Neuron (in vitro differentiated cells): ENCODE data around the gene ITGA2.
"Not testable (repeated sequence)": the region's sequence is repeated elsewhere in the genome, so short reads cannot be mapped to it uniquely, and the experiment has no call there.

Experiments used
- H2AFZ ChIP-seq: one replicate; pipeline ENCODE4 v1.6.1; 2013; ENCODE audit warnings: low read depth, mild to moderate bottlenecking, inconsistent platforms, low read length, moderate library complexity
- H3K27me3 ChIP-seq: one replicate; pipeline ENCODE4 v1.6.1; 2013; ENCODE audit warnings: low read length; ENCODE audit not compliant: insufficient read depth
- H3K36me3 ChIP-seq: one replicate; pipeline ENCODE4 v1.6.1; 2013; ENCODE audit warnings: low read length; ENCODE audit not compliant: insufficient read depth
- H3K4me1 ChIP-seq: one replicate; pipeline ENCODE4 v1.6.1; 2013; ENCODE audit warnings: low read length; ENCODE audit not compliant: insufficient read depth
- H3K4me3 ChIP-seq: 2 replicates; pipeline ENCODE4 v1.5.1; 2013; ENCODE audit warnings: mild to moderate bottlenecking, low read length, moderate library complexity
- H3K9me3 ChIP-seq: one replicate; pipeline ENCODE4 v1.6.1; 2013; ENCODE audit warnings: low read length

The ITGA2 gene

DNA sequence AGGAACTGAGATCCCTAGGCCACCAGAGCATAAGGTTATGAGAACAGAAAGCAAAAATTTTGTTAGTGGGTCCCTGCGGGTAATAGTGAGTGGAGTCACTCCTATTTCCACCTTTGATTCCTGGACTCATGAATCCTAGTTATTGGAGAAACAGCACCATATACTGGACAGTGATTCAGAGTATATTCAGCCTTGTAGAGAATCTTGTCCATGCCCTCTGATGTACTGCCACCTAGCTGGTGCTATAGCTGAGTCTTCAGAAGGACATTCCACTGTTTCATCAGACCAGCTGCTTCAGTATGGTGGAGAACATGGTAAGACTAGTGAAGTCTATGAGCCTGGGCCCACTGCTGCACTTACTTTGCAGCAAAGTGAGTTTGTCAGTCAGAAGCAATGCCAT is 25.0 kb upstream of the ITGA2 start:
- Histone ChIP-seq H2AFZ (no peak overlapping the region), H3K36me3 (no peaks in the 10 kb centered on the region), H3K9me3 (no peaks in the 10 kb centered on the region), H3K27me3 (no peaks in the 10 kb centered on the region), H3K4me1 (no peaks in the 10 kb centered on the region), H3K4me3 (no peak overlapping the region)

DNA sequence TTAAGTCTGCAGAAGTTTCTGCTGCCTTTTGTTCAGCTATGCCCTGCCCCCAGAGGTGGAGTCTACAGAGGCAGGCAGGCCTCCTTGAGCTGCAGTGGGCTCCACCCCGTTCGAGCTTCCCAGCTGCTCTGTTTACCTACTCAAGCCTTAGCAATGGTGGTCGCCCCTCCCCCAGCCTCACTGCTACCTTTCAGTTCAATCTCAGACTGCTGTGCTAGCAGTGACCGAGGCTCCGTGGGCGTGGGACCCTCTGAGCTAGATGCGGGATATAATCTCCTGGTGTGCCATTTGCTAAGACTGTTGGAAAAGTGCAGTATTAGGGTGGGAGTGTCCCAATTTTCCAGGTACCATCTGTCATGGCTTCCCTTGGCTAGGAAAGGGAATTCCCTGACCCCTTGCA is 13.0 kb upstream of the ITGA2 start:
- not testable (repeated sequence) for H3K4me1 ChIP-seq, H3K9me3 ChIP-seq, H3K27me3 ChIP-seq, H3K4me3 ChIP-seq, H2AFZ ChIP-seq, H3K36me3 ChIP-seq

DNA sequence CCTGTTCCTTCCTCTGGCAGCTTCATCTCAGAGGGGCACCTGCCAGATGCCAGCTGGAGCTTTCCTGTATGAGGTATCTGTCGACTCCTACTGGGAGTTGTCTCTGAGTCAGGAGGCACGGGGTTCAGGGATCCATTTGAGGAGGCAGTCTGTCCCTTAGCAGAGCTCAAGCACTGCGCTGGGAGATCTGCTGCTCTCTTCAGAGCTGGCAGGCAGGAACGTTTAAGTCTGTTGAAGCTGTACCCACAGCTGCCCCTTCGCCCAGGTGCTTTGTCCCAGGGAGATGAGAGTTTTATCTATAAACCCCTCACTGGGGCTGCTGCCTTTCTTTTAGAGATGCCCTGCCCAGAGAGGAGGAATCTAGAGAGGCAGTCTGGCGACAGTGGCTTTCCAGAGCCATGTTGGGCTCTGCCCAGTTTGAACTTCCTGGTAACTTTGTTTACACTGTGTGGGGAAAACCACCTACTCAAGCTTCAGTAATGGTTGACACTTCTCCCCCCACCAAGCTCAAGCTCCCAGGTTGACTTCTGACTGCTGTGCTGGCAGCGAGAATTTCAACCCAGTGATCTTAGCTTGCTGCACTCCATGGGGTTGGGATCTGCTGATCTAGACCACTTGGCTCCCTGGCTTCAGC is 11.8 kb upstream of the ITGA2 start:
- no peaks in the 10 kb centered on the region for H3K36me3 ChIP-seq
- no peaks in the 10 kb centered on the region for H3K4me1 ChIP-seq
- no peaks in the 10 kb centered on the region for H3K27me3 ChIP-seq
- H3K9me3 ChIP-seq, result peaks cover 2% of the 10 kb centered on the region
- H2AFZ ChIP-seq, result no peak overlapping the region
- no peak overlapping the region for H3K4me3 ChIP-seq

DNA sequence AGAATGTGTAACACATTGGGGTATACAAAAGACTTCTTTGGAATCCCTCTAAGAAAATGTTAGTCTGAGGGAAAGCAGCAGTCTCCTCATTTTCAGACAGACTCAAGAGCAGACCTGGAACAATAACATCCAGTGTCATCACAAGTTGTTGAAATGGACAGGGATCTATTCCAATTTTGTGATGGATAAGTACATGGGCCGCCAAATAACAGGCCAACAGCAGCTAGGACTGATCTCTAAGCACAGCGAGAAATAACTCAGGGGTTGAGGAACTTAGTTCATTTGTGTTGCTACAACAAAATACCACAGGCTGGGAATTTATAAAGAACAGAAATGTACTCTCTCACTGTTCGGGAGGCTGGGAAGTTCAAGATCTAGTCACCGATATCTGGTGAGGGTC is 7.6 kb upstream of the ITGA2 start:
- Histone ChIP-seq H3K4me1 (no peaks in the 10 kb centered on the region), H3K27me3 (peaks cover 3% of the 10 kb centered on the region), H2AFZ (no peak overlapping the region), H3K4me3 (no peak overlapping the region), H3K9me3 (peaks cover under 1% of the 10 kb centered on the region), H3K36me3 (no peaks in the 10 kb centered on the region)

DNA sequence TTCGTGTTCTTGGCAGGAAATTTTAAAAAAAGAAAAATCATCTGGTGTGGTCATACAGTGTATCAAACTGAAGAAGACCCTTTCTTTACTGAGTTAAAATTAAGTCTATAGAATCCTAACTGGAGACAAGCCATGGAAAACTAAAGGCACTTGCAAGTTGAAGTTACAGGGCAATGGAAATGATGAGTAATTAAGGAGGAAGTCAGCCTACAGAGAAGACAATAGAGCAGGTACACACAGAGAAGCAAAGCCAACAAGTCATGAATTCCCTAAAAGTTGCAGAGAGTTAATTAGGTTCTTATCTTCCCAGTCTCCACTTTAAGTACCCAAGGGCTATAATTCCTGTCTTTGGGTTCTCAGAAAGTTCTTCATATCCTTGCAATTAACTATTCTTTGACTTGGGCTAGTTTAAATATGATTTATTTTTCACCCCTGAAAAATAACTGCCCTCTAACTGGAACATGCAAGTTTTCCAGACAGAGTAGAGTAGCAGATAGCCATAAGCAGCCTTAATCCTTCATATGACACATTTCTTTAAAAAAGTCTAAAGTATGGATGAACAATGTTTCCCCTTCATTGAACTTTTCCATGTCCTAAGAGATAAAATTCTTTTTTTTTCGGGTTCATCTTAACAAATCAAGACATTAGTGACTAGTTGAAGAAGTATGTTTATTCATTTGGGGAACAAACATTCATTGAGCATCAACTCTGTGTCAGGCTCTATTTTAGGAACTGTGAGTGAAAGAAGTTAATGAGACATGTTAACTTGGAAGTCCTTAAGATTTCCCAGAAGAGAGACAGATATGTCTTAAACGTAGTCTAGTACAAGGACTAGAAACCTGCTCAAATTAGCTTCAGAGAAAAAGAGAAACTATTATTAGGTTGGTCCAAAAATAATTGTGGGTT is 5.2 kb upstream of the ITGA2 start:
- no peaks in the 10 kb centered on the region for H3K4me1 ChIP-seq
- H3K4me3 ChIP-seq, result no peak overlapping the region
- peaks cover 8% of the 10 kb centered on the region for H3K27me3 ChIP-seq
- no peaks in the 10 kb centered on the region for H3K36me3 ChIP-seq
- no peak overlapping the region for H2AFZ ChIP-seq
- H3K9me3 ChIP-seq, result no peaks in the 10 kb centered on the region

DNA sequence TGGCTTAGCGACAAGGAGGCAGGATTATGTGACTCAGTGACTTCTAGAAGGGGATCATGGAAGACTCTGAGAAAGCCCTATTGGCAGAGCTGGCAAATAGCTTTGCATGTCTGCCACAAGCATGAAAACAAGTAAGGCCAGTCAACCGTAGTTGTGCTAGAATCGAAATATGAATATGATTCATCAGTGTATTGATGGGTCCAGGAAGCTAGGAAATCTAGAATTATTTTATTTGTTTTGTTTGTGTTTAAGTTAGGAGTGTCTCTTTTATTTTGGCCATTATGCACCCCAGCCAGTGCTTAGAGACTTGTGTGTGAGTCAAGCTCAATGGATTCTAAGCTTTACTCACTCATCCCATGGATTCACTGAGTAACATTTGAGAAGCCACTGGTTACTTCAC is 3.8 kb upstream of the ITGA2 start:
- H2AFZ ChIP-seq, result no peak overlapping the region
- no peaks in the 10 kb centered on the region for H3K36me3 ChIP-seq
- peaks cover 2% of the 10 kb centered on the region for H3K4me1 ChIP-seq
- peaks cover 8% of the 10 kb centered on the region for H3K27me3 ChIP-seq
- H3K4me3 ChIP-seq, result no peak overlapping the region
- H3K9me3 ChIP-seq, result no peaks in the 10 kb centered on the region

DNA sequence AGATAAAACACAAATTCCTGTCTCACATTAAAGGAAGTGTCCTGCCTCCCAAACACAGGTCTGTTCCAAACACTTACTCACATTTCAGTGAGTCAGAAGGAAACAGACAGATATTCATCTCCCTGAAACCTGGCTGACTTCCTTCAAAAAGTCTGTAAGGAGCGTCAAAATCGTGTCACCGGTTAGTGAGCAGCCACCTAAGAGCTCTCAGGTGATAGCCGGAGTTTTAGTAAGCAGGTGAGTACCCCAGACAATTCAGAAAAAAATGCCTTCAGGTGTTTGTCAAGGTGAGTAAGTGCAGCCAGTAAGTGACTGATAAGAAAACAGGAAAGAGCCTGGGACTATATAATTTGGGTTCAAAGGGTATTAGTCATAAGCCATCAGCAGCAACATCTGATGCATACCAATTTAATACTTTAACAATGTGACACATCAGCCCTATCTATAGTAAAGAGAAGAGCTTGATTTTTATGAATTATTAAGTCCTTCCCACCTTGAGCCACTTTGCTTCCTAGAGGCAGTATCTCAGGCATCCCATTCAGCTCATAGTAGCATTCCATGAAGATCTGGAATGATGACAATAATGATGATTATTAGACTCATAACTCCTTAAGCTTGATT is 1.3 kb upstream of the ITGA2 start:
- no peak overlapping the region for H2AFZ ChIP-seq
- no peak overlapping the region for H3K4me3 ChIP-seq
- H3K4me1 ChIP-seq, result peaks cover 8% of the 10 kb centered on the region
- peaks cover 8% of the 10 kb centered on the region for H3K27me3 ChIP-seq
- H3K36me3 ChIP-seq, result no peaks in the 10 kb centered on the region
- no peaks in the 10 kb centered on the region for H3K9me3 ChIP-seq

DNA sequence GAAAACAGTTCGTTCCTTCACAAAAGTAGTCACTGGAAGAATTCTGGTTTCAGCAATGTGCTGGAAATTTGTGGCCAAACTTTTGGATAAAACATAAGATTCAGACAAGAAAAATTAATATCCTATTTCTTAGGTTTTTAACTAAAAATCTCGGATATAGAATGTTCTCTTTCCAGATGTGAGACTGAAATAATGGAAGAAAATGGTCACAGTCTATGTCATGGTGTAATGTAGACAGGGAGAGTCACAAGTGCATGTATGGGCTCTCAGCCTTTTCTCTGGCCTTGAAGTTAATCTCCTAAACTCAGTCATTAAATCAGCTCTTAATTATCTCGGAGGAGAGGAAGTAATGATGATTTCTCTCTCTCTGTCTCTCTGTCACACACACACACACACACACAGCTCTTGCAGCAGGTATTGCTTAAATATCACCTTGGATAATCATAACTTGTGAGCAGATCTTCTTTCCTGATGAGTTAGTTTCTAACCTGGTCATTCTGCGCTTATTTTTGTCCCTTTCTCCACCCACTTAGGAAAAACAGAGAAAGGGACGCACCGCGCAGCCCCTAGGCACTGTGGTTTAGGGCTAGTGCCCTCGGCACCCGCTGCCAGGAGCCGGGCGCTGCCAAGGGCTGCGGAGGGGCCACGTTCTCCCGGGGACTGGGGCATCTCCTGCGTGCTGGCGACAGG is 672 bp upstream of the ITGA2 start:
- H3K4me1 ChIP-seq, result peaks cover 8% of the 10 kb centered on the region
- peak overlapping the region; percentile 92 for H3K4me3 ChIP-seq
- H2AFZ ChIP-seq, result peak overlapping the region; percentile 97
- peaks cover 8% of the 10 kb centered on the region for H3K27me3 ChIP-seq
- H3K9me3 ChIP-seq, result no peaks in the 10 kb centered on the region
- H3K36me3 ChIP-seq, result no peaks in the 10 kb centered on the region

DNA sequence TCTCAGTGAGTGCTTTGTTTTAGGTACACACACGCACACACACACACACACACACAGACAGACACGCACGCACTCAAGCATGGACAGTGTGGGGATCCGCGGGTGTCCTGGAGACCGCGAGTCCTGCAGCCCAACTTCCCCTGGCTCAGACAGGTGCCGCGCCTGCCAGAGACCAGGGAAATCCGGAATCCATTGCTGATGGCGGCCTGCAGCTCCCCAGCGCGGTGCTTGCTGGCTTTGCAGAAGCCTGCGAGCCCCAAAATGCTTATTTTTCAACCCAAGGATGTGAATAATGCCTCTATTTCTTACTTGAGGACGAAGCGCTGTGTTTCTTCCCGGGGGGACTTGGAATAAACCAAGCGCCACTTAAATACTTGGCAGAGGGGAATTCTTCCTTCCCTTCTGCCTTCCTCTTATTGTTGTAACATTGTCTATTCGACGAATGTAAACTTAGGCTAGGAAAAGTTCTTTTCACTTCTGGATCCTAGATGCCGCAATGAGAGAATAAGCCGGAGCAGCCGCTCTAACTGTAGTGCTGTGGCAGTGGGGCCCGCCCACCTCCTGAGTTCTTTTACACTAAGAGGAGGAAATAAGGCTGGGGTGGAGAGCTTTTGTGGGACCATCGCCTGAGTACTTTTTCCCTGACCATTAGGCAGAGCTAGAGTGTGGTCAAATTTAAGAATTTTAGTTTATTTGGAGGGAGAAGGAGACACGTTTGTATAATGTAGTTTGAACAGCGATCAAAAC is 802 bp downstream of the ITGA2 start:
- no peaks in the 10 kb centered on the region for H3K36me3 ChIP-seq
- H3K4me3 ChIP-seq, result peak overlapping the region; percentile 92
- no peaks in the 10 kb centered on the region for H3K9me3 ChIP-seq
- H3K27me3 ChIP-seq, result peaks cover 6% of the 10 kb centered on the region
- peaks cover 8% of the 10 kb centered on the region for H3K4me1 ChIP-seq
- H2AFZ ChIP-seq, result peak overlapping the region; percentile 97

DNA sequence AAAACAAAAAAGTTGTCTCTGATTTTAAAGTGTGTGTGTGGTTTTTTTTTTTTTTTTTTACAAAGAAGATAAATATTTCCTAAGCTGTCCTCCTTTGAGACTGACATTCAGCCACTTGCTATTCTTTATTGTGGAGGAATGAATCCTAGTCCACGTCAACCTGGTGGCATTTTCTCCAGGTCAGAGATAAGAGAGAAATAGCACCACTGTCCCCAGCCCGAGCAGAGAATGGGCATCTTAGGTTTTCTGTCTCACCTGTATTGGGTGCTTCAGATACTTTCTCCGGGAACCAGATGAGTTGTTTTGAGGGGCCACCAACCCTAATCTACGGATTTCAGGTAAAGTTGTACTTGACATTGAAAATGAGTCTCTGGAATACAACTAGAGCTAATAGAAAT is 1.4 kb downstream of the ITGA2 start:
- H3K4me3 ChIP-seq, result peak overlapping the region; percentile 92
- H3K27me3 ChIP-seq, result peaks cover 6% of the 10 kb centered on the region
- peak overlapping the region; percentile 97 for H2AFZ ChIP-seq
- H3K9me3 ChIP-seq, result no peaks in the 10 kb centered on the region
- H3K4me1 ChIP-seq, result peaks cover 8% of the 10 kb centered on the region
- H3K36me3 ChIP-seq, result no peaks in the 10 kb centered on the region

DNA sequence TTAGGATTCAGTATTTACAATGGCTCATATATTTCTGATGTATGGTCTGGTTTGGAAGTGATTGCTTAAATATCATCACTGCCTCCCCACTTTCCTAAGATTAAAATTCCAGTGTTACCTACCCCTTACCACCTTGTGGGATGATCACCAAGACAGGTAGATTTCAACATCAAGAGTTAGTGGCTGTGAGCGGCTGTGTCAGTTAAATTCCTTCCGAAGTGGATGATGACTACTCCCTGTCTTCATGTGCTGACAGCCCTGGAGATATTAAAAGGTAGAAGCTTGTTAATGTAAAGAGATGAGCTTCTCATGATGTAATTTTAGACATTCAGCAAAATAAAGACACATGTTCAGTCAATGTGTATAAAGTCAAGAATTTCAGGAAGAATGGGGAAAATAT is 4.2 kb downstream of the ITGA2 start:
- no peaks in the 10 kb centered on the region for H3K36me3 ChIP-seq
- no peaks in the 10 kb centered on the region for H3K9me3 ChIP-seq
- no peak overlapping the region for H2AFZ ChIP-seq
- H3K27me3 ChIP-seq, result peaks cover 5% of the 10 kb centered on the region
- H3K4me3 ChIP-seq, result no peak overlapping the region
- H3K4me1 ChIP-seq, result peaks cover 27% of the 10 kb centered on the region

DNA sequence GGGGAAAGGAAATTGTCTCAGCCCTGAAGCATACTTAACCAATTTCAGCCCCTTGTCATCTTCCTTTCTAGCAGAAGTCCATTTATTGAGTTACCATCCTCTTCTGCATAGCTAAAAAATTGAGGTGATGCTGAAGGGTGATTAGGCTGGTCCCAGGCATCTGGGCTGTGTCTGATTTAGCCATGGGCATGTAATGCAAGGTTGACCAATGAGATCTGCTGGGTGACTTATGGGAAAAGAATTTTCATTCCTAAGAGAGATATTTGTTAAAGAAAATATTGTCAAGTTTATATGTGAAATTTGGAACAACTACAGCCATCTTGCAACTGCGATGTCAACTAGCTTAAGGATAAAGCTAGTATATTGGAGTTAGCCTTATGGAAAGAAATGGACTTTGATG is 5.1 kb downstream of the ITGA2 start:
- Histone ChIP-seq H3K27me3 (no peaks in the 10 kb centered on the region), H3K36me3 (no peaks in the 10 kb centered on the region), H2AFZ (no peak overlapping the region), H3K4me1 (peaks cover 31% of the 10 kb centered on the region), H3K9me3 (no peaks in the 10 kb centered on the region), H3K4me3 (no peak overlapping the region)
